T-helper 1 cell (primary cell): ENCODE measurements around the gene ABCA2.
"Not testable (repeated sequence)": the region's sequence is repeated elsewhere in the genome, so short reads cannot be mapped to it uniquely, and the experiment has no call there.

Source experiments
- DNase-seq, 5 donors: peaks; one replicate each; pipeline ENCODE4 v3.0.0-alpha.2; 2012 to 2020

The ABCA2 gene

GRCh38 chr9:137012694-137013570 lies 15.1 kb downstream of the ABCA2 start:
- no peak for DNase-seq

DNA sequence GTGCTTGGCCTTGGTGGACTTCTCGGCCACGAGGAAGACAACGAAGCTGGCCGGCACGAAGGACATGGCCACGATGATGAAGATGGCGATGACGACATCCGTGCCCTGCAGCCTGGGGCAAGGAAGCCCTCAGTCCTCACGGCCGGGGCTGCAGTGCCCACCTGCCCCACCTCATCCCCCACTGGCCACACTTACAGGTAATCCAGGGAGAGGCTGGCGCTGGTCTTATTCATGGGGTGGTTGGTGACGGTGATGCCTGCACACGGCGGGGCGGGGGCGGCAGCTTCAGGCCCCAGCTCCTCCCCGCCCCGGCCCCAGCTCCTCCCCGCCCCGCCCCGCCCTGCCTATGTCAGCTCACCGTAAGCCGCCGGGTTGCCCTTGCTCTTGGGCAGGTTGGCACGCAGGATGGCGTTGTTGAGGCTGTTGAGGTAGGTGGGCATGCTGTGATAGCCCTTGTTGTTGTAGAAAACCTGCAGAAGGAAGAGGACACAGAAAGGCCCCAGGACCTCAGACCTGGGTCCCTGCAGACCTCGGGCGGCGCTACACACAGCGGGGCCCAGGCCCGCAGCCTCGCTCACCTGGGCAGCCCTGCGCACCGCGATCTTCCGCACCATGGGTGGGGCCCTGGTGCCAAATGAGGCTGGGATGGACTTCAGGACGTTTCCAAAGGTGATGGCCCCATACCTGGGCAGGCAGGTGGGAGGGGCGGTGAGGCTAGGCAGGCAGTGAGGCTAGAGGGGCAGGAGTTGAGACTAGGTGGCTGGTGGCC lies 15.9 kb downstream of the ABCA2 start:
- DNase-seq: no peak

- no peak for DNase-seq
These were observed 16.9 kb downstream of the ABCA2 start for GRCh38 chr9:137011156-137011555.

DNA sequence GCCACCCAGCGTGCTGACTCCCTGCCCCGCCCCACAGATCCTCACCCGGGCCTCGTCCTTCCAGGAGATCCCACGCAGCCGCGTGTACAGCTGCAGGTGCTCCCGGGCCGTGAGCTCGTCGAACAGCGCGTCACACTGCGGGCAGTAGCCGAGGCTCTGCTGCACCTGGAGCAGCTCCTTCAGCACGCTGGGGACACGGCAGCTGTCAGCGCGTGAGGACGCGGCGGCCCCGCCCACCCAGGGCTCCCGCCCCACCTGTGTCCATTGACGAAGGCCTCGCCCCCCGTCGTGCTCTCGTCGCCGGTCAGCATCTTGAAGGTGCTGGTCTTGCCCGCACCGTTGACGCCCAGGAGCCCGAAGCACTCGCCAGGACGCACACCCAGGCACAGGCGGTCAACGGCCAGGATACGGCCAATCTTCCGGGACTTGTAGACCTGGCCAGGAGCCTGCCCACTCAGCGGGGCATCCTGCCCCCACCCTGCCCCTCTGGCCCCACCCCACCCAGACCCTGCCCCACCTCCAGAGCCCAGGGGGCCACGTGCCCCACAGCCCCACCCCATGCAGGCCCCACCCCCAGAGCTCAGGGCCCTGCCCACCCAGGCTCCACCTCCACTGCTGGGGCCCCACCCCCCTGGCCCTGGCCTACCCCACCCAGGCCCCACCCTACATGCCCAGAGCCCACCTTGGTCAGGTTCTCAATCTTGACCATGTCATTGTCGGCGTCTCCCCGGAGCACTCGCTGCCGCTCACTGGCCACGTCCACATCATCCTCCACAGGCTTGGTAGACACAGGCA lies 17.9 kb downstream of the ABCA2 start:
- no peak for DNase-seq

GRCh38 chr9:137009217-137009616 lies 18.8 kb downstream of the ABCA2 start:
- no peak for DNase-seq

DNA sequence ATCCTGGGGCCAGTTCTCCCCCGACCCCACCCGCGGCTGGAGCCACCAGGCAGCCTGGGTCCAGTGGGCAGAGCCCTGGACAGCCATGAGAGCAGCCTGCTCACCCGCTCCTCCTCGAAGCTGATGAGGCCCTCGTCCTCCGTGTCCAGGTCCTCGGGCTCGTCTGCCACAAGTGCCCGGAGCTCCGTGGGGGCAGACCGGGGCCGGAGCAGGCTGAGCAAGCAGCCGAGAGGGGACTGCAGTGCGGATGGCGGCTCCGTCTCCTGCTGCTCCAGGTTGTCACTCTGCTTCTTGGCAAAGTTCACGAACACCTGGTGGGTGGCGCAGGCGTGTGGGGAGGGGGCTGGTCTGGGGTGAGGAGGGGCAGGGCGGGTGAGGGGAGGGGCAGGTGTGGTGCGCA lies 19.7 kb downstream of the ABCA2 start:
- no peak for DNase-seq

DNA sequence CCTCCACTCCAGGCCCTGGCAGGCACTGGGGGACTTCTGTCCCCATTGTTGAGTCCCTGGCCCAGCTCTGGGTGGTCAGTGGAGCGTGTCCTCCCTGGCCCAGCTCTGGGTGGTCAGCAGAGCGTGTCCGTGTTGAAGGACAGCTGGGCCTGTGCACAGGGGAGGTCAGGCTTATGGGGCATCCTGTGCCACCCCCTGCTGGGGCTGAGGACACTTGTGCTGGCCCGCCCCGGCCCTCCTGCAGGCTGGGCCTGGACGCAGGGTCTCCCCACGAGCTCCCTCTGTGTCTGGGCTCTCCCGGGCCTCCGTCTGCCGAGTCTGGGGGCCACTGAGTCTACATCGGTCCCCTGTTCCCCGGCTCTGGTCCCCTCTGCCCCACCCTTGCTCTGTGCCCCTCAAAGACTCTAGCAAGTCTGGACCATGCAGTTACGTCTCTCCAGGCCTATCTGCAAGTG lies 20.2 kb downstream of the ABCA2 start:
- DNase-seq: no peak

- no peak for DNase-seq
These were observed 20.8 kb downstream of the ABCA2 start for GRCh38 chr9:137007108-137007815.

DNA sequence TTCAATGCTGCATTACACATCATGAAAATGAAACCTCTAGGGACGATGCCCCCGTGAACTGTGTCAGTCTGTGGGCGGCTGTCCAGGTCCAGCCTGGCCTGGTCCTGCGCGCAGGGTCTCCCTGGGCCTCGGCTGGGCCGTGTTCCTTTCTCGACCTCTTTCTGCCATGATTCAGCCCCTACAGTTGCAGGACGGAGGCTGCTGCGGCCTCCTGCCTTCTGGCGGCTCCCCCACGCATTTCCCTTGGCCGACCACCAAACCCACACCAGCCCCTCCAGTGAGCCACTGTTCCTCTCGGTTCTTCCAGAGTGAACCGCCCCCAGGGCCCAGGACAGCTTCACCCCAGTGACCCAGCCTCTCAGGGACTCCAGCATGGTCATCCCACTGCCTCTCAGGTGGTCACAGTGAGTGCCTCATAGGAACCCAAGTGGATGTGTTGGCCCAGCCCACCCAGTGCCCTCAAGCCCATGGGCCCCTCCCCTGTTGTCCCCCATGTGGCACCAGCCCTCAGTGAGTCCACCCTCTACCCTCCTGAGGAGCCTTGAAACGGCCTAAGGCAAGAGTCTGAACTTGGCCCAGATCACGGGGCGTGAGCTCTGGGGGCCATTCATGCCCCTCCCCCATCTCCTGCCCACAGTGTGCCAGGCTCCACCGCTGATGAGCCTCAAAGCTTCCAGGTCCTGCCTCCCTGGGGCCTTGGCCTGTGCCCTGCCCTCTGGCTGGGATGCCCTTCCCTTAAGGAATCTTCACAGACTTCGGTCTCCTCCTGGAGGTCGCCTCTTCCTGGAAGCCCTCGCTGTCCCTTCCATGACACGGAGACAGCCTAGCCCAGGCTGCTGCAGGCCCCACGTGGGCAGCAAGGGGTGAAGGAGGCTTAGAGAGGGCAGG lies 21.7 kb downstream of the ABCA2 start:
- no peak for DNase-seq

GRCh38 chr9:137004285-137004684 lies 23.8 kb downstream of the ABCA2 start:
- not testable (repeated sequence) for DNase-seq

DNA sequence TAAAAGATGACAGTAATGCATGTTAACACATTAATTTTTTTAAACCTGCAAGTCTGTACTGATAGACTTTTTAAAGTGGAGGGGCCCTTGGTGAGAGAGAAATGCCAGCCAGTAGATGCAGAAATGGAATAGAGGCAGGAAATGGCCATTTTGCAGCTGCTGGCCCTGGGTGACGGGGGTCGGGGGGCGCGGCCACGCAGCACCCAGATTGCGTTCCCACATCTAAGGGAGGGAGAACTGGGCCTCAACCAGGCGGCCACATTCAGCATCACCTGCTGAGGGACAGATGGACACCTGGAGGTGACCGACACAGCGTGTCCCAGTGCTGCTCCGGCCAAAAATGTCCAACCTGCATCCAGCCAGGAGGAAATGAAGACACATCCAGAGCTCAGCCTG lies 25.4 kb downstream of the ABCA2 start:
- DNase-seq: no peak

- no peak for DNase-seq
These were observed 26.0 kb downstream of the ABCA2 start for GRCh38 chr9:137001857-137002645.

- DNase-seq: peak in 1 of 5 donors; percentile 72
These were observed 27.7 kb downstream of the ABCA2 start for GRCh38 chr9:137000177-137000930.

DNA sequence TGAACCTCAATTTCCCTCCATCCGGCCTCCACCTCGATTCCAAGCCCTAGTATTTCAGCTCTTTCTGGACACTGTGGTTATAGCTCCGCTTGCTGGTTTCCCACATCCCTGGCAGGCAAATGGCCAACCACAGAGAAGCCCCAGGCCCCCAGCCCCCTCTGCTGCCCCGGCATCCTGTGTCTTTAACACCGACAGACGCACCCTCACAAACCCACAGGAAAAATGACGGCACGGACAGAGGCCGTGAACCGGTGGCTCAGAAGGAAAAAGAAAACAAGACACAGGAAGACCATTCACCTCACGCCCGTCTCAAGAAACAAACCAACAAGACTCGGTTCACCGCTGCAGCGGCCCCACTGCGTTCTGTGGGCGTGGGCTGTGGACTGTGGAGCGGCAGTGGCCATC lies 30.2 kb downstream of the ABCA2 start:
- peak in 1 of 5 donors; percentile 44 for DNase-seq

- DNase-seq: no peak
These were observed 30.7 kb downstream of the ABCA2 start for GRCh38 chr9:136997371-136997770.

GRCh38 chr9:136996361-136997292 lies 31.4 kb downstream of the ABCA2 start, which contains the start of gene CLIC3:
Gene CLIC3 (minus strand): TSS chr9:136996568. CDS start chr9:136996543, 25 bp downstream.
- DNase-seq: peak; percentile 13 to 55 (median 37)

- no peak for DNase-seq
These were observed 32.2 kb downstream of the ABCA2 start for GRCh38 chr9:136995772-136996311.

- DNase-seq: no peak
These were observed 32.7 kb downstream of the ABCA2 start for GRCh38 chr9:136995362-136995761.
